GM12892 (cell line): ENCODE data around the gene OTUD5.

Experiments used
- POLR2A ChIP-seq: IDR thresholded peaks from 2 replicates; pipeline ENCODE4 v1.6.1; 2011; ENCODE audit warnings: low read depth, low read length, control low read depth
- POLR2AphosphoS5 ChIP-seq: IDR thresholded peaks from 2 replicates; pipeline ENCODE4 v1.6.1; 2011; ENCODE audit warnings: low read depth, low read length, control low read depth

DNA sequence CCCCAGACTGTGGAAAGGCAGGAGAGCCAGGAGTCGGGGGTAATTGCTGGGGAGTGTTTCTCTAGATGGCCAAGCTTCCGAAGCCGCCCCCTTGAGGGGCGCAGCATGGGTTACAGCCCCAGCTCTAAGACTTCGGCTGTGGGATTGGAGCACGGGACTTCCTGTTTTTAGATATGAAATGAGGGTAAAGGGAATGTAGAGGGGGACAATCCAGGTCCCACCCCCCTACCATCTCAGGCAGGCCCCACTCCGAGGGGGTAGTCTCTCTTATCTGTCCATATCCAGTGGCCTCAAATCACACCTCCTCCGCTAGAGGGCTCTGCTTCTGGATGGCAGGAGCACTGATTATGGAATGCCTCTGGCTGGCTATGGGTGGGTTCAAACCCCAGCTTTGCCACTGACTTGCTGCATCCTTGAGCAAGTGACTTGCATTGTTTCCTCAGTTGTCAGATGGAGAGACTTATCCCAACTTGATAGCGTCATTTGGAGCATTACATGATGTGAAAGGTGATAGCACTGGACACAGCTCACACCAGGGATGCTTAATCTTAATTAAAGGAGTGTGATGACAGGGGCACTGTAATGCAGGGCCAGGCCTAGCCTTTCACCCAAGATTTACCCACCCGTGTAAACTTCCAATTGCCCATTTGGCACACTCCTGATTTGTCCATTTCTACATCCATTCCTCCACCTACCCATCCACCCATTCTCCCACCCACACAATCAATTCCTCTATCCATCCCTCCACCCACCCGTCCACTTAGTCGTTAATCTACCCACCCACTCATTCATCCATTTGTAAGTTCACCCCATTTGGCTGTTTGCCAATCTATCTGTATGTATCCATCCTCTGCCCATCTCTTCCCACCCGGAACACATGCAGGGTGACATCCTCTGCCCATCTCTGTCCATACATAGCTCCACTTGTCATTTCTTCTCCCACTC is 15.1 kb upstream of the OTUD5 start:
- TF ChIP-seq POLR2A (no peak), POLR2AphosphoS5 (no peak)
